ENCODE data around the gene CPPED1.

The CPPED1 gene

GRCh38 chr16:12784076-12784475 is 19.6 kb downstream of the CPPED1 start:
- H3K9me3 ChIP-seq (ENCODE audit: control insufficient read depth, low read length), result no peaks in the 10 kb centered on the region
- no peaks in the 10 kb centered on the region for H3K4me1 ChIP-seq
- H3K36me3 ChIP-seq (ENCODE audit: control insufficient read depth, insufficient read depth, low read length), result no peaks in the 10 kb centered on the region
- TF ChIP-seq CTCF (IDR thresholded peaks at IDR 0.05), result no peak
- H2AFZ ChIP-seq, result no peak overlapping the region
- no peak overlapping the region for H3K9ac ChIP-seq
- no peak overlapping the region for H3K4me2 ChIP-seq (ENCODE audit: low read length)
- H3K4me3 ChIP-seq (ENCODE audit: low read depth, low read length), result no peak overlapping the region
- peaks cover 4% of the 10 kb centered on the region for H3K79me2 ChIP-seq
- no peak overlapping the region for H3K27ac ChIP-seq
- H3K27me3 ChIP-seq (ENCODE audit: control insufficient read depth, insufficient read depth, low read length), result no peaks in the 10 kb centered on the region

GRCh38 chr16:12781777-12782176 is 21.9 kb downstream of the CPPED1 start:
- Histone ChIP-seq H3K79me2 (no peaks in the 10 kb centered on the region), H3K27me3 (ENCODE audit: control insufficient read depth, insufficient read depth, low read length) (no peaks in the 10 kb centered on the region), H3K4me1 (no peaks in the 10 kb centered on the region), H3K9me3 (ENCODE audit: control insufficient read depth, low read length) (no peaks in the 10 kb centered on the region), H3K36me3 (ENCODE audit: control insufficient read depth, insufficient read depth, low read length) (no peaks in the 10 kb centered on the region), H3K27ac (no peak overlapping the region), H3K9ac (no peak overlapping the region), H3K4me3 (ENCODE audit: low read depth, low read length) (no peak overlapping the region), H3K4me2 (ENCODE audit: low read length) (no peak overlapping the region), H2AFZ (no peak overlapping the region)
- TF ChIP-seq CTCF (IDR thresholded peaks at IDR 0.05), result no peak

GRCh38 chr16:12780467-12780866 is 23.2 kb downstream of the CPPED1 start:
- H3K4me1 ChIP-seq, result no peaks in the 10 kb centered on the region
- no peak overlapping the region for H3K27ac ChIP-seq
- no peak overlapping the region for H3K4me3 ChIP-seq (ENCODE audit: low read depth, low read length)
- no peak for TF ChIP-seq CTCF (IDR thresholded peaks at IDR 0.05)
- no peak overlapping the region for H3K4me2 ChIP-seq (ENCODE audit: low read length)
- H3K36me3 ChIP-seq (ENCODE audit: control insufficient read depth, insufficient read depth, low read length), result no peaks in the 10 kb centered on the region
- no peaks in the 10 kb centered on the region for H3K27me3 ChIP-seq (ENCODE audit: control insufficient read depth, insufficient read depth, low read length)
- H3K9me3 ChIP-seq (ENCODE audit: control insufficient read depth, low read length), result no peaks in the 10 kb centered on the region
- H3K9ac ChIP-seq, result no peak overlapping the region
- no peaks in the 10 kb centered on the region for H3K79me2 ChIP-seq
- no peak overlapping the region for H2AFZ ChIP-seq

- Histone ChIP-seq H3K27ac (no peak overlapping the region), H3K4me3 (ENCODE audit: low read depth, low read length) (no peak overlapping the region), H3K4me2 (ENCODE audit: low read length) (no peak overlapping the region), H3K9me3 (ENCODE audit: control insufficient read depth, low read length) (no peaks in the 10 kb centered on the region), H2AFZ (no peak overlapping the region), H3K79me2 (no peaks in the 10 kb centered on the region), H3K9ac (no peak overlapping the region), H3K27me3 (ENCODE audit: control insufficient read depth, insufficient read depth, low read length) (no peaks in the 10 kb centered on the region), H3K36me3 (ENCODE audit: control insufficient read depth, insufficient read depth, low read length) (no peaks in the 10 kb centered on the region), H3K4me1 (no peaks in the 10 kb centered on the region)
- TF ChIP-seq CTCF (IDR thresholded peaks at IDR 0.05), result no peak
Observed at GRCh38 chr16:12778726-12779125, 25.0 kb downstream of the CPPED1 start.

- Histone ChIP-seq H3K4me3 (ENCODE audit: low read depth, low read length) (no peak overlapping the region), H3K36me3 (ENCODE audit: control insufficient read depth, insufficient read depth, low read length) (no peaks in the 10 kb centered on the region), H3K27ac (no peak overlapping the region), H3K4me1 (no peaks in the 10 kb centered on the region), H3K4me2 (ENCODE audit: low read length) (no peak overlapping the region), H3K9me3 (ENCODE audit: control insufficient read depth, low read length) (no peaks in the 10 kb centered on the region), H3K9ac (no peak overlapping the region), H3K27me3 (ENCODE audit: control insufficient read depth, insufficient read depth, low read length) (no peaks in the 10 kb centered on the region), H2AFZ (no peak overlapping the region), H3K79me2 (no peaks in the 10 kb centered on the region)
- no peak for TF ChIP-seq CTCF (IDR thresholded peaks at IDR 0.05)
Observed at GRCh38 chr16:12775656-12776236, 27.9 kb downstream of the CPPED1 start.
